ENCODE measurements around the gene HES3.

DNA sequence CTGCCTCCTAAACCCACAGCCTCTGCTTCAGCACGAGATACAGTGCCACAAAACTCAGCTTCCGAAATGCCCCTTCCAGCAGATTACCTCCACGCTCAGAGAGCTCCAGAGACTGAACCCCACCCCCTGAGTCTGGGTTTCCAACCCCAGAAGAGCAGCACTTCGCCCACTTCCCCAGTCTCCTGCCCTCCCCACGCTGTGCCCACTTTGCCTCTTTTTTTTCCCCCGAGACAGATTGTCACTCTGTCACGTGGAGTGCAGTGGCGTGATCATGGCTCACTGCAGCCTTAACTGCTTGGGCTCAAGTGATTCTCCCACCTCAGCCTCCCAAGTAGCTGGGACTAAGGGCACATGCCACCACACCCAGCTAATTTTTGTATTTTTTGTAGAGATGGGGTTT, 18.3 kb upstream of the HES3 start:
- no peak for TF ChIP-seq CEBPB (IDR thresholded peaks at IDR 0.05; ENCODE audit: low read depth)
- TF ChIP-seq, protein P1, sequence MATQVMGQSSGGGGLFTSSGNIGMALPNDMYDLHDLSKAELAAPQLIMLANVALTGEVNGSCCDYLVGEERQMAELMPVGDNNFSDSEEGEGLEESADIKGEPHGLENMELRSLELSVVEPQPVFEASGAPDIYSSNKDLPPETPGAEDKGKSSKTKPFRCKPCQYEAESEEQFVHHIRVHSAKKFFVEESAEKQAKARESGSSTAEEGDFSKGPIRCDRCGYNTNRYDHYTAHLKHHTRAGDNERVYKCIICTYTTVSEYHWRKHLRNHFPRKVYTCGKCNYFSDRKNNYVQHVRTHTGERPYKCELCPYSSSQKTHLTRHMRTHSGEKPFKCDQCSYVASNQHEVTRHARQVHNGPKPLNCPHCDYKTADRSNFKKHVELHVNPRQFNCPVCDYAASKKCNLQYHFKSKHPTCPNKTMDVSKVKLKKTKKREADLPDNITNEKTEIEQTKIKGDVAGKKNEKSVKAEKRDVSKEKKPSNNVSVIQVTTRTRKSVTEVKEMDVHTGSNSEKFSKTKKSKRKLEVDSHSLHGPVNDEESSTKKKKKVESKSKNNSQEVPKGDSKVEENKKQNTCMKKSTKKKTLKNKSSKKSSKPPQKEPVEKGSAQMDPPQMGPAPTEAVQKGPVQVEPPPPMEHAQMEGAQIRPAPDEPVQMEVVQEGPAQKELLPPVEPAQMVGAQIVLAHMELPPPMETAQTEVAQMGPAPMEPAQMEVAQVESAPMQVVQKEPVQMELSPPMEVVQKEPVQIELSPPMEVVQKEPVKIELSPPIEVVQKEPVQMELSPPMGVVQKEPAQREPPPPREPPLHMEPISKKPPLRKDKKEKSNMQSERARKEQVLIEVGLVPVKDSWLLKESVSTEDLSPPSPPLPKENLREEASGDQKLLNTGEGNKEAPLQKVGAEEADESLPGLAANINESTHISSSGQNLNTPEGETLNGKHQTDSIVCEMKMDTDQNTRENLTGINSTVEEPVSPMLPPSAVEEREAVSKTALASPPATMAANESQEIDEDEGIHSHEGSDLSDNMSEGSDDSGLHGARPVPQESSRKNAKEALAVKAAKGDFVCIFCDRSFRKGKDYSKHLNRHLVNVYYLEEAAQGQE (IDR thresholded peaks at IDR 0.05; ENCODE audit: low read depth) = no peak
- TF ChIP-seq, protein P2, sequence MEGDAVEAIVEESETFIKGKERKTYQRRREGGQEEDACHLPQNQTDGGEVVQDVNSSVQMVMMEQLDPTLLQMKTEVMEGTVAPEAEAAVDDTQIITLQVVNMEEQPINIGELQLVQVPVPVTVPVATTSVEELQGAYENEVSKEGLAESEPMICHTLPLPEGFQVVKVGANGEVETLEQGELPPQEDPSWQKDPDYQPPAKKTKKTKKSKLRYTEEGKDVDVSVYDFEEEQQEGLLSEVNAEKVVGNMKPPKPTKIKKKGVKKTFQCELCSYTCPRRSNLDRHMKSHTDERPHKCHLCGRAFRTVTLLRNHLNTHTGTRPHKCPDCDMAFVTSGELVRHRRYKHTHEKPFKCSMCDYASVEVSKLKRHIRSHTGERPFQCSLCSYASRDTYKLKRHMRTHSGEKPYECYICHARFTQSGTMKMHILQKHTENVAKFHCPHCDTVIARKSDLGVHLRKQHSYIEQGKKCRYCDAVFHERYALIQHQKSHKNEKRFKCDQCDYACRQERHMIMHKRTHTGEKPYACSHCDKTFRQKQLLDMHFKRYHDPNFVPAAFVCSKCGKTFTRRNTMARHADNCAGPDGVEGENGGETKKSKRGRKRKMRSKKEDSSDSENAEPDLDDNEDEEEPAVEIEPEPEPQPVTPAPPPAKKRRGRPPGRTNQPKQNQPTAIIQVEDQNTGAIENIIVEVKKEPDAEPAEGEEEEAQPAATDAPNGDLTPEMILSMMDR (IDR thresholded peaks at IDR 0.05 in 2 of 3, conservative IDR thresholded peaks at IDR 0.05 in 1 of 3; ENCODE audit: borderline replicate concordance in 1 of 3, insufficient read depth in 1 of 3, low read depth in 2 of 3, low read length in 2 of 3) = no peak
- TF ChIP-seq ZFX (IDR thresholded peaks at IDR 0.05) = no peak
- no peak for TF ChIP-seq JUND (IDR thresholded peaks at IDR 0.05)
- no peak for TF ChIP-seq RAD21 (IDR thresholded peaks at IDR 0.05; ENCODE audit: low read depth)
- no peak for TF ChIP-seq SP1 (IDR thresholded peaks at IDR 0.05; ENCODE audit: low read depth)
- TF ChIP-seq, protein P3, sequence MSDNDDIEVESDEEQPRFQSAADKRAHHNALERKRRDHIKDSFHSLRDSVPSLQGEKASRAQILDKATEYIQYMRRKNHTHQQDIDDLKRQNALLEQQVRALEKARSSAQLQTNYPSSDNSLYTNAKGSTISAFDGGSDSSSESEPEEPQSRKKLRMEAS (IDR thresholded peaks at IDR 0.05) = no peak
- TF ChIP-seq EZH2phosphoT487 (IDR thresholded peaks at IDR 0.05; ENCODE audit: borderline replicate concordance) = no peak
